ENCODE measurements around the gene ELF3. TPM values are rescaled to one million over a fixed set of nuclear protein-coding genes. Genes with fewer than 3 reads are reported as not detected.
A peak's percentile ranks its signal among the peaks of the same experiment; 100 is the strongest.

The ELF3 gene
- total and polyA plus RNA-seq, 5 donors, result 0.11 to 3.4 (median 0.23) TPM; not detected in 1

DNA sequence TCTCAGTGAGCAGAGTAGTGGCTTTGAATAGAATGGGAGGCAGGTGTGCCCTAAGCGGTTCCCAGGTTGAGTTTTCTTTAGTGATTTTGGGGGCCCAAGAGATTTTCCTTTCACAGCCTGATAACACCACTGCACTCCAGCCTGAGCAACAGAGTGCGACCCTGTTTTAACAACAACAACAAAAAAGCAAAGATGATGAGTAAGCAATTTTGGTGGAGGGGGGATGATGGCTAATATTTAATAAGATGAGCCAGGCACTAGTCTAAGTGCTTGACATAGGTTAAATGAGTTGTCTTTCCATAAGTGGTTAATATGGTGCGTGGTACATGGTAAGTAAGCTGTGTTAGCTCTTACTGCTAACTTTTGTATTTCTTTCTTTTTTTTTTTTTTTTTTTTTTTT, 25.9 kb upstream of the ELF3 start:
- WGBS, result 98% methylated on average over 3 of the region's 3 CpGs
- Histone ChIP-seq H3K4me1 (ENCODE audit: control insufficient read depth, insufficient read depth, low read length) (peaks cover 2% of the 10 kb centered on the region), H3K9me3 (ENCODE audit: control insufficient read depth, low read length) (no peaks in the 10 kb centered on the region), H3K27me3 (ENCODE audit: control insufficient read depth, insufficient read depth) (no peaks in the 10 kb centered on the region), H3K27ac (ENCODE audit: low read length) (peak overlapping the region; percentile 7), H3K4me3 (ENCODE audit: low read length) (no peak overlapping the region)
- DNase-seq (no peak), ATAC-seq (no peak)
- intact Hi-C loops (cut with DNase I), result no loop called here

DNA sequence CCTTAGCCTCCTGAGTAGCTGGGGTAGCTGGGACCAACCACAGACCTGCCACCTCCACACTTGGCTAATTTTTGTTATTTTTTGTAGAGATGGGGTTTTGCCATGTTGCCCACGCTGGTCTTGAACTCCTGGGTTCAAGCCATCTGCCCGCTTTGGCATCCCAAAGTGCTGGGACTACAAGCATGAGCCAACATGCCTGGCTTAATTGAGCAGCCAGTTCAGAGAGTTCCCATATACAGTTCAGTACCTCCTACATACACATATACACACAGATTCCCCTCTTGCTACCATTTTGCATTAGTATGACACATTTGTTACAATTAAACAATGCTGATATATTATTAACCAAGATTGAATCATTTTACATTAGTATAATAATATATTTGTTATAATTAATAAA, 25.0 kb upstream of the ELF3 start:
- intact Hi-C loops (cut with DNase I), result no loop called here
- no peak overlapping the region for H3K27ac ChIP-seq (ENCODE audit: low read length)
- no peak for ATAC-seq
- H3K4me1 ChIP-seq (ENCODE audit: control insufficient read depth, insufficient read depth, low read length), result peaks cover 2% of the 10 kb centered on the region
- WGBS, result 75% methylated on average over 2 of the region's 2 CpGs
- H3K27me3 ChIP-seq (ENCODE audit: control insufficient read depth, insufficient read depth), result no peaks in the 10 kb centered on the region
- no peaks in the 10 kb centered on the region for H3K9me3 ChIP-seq (ENCODE audit: control insufficient read depth, low read length)
- no peak for DNase-seq
- no peak overlapping the region for H3K4me3 ChIP-seq (ENCODE audit: low read length)

DNA sequence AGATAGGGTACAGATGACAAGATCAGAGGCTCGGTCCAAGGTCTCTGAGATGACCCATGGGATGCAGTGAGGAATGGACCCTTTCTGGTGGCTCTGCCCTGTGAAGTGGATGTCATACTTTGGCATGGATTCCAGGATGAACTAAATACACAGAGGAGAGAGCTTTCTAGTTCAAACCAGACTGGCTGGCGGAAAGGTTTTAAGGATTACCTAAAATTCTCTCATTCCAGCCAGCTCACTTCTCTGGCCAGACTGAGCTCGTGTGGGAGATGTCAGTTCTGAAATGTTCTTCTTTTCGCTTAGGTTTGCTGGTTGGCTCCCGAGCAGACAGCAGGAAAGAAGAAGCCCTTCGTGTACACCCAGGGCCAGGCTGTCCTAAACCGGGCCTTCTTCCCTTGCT, 21.8 kb upstream of the ELF3 start:
- Histone ChIP-seq H3K4me1 (ENCODE audit: control insufficient read depth, insufficient read depth, low read length) (peaks cover 2% of the 10 kb centered on the region), H3K27me3 (ENCODE audit: control insufficient read depth, insufficient read depth) (no peaks in the 10 kb centered on the region), H3K9me3 (ENCODE audit: control insufficient read depth, low read length) (no peaks in the 10 kb centered on the region), H3K4me3 (ENCODE audit: low read length) (no peak overlapping the region), H3K27ac (ENCODE audit: low read length) (no peak overlapping the region)
- intact Hi-C loops (cut with DNase I), result no loop called here
- ATAC-seq (no peak), DNase-seq (no peak)
- WGBS, result 75% methylated on average over 7 of the region's 7 CpGs

DNA sequence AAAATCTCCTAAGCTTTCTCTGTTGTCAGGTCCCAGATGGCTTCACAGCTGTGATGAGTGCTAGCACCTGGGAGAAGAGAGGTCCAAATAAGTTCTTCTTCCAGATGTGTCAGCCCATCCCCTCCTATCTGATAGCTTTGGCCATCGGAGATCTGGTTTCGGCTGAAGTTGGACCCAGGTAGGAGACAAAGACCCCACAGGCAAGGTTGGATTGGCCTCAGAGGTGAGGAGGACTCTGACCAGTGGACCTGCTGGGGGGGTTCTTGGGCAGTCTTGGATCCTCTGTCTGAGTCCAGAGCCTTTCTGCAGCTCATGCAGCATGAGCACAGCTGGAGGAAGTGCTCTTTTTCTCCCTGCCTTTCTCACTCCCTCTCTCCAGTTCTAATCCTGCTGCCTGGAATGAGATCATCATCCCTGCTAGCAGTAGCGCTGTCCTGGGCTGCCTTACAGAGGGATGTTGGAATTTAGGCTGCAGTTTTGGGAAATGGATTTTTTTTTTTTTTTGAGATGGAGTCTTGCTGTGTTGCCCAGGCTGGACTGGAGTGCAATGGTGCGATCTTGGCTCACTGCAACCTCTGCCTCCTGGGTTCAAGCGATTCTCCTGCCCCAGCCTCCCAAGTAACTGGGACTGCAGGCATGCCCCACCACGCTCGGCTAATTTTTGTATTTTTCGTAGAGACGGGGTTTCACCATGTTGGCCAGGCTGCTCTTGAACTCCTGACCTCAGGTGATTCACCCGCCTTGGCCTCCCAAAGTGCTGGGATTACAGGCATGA, 20.8 kb upstream of the ELF3 start:
- DNase-seq (no peak), ATAC-seq (peak in 1 of 2 donors; percentile 10)
- no peaks in the 10 kb centered on the region for H3K9me3 ChIP-seq (ENCODE audit: control insufficient read depth, low read length)
- no peak overlapping the region for H3K27ac ChIP-seq (ENCODE audit: low read length)
- H3K27me3 ChIP-seq (ENCODE audit: control insufficient read depth, insufficient read depth), result no peaks in the 10 kb centered on the region
- H3K4me3 ChIP-seq (ENCODE audit: low read length), result no peak overlapping the region
- intact Hi-C loops (cut with DNase I), result no loop called here
- peaks cover 2% of the 10 kb centered on the region for H3K4me1 ChIP-seq (ENCODE audit: control insufficient read depth, insufficient read depth, low read length)
- WGBS, result 94% methylated on average over 10 of the region's 10 CpGs

DNA sequence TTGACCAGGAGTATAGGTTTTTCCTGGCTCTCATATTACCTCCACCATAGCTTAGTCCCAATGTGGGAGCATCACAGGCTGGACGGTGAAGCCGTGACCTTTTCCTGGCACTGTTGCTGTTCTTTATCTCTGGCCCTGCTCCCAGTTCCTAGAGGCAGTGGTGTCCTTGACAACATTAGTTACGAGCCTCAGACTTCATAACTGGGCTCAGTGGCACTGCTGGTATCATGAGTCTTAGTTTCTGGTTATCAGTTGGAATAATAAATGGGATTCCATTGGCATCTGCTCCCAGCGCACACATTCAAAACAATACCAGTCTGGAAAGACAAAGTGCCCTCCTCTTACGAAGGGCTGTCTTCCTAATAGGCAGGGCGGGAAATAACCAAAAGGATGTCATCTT, 20.0 kb upstream of the ELF3 start:
- H3K9me3 ChIP-seq (ENCODE audit: control insufficient read depth, low read length), result no peaks in the 10 kb centered on the region

DNA sequence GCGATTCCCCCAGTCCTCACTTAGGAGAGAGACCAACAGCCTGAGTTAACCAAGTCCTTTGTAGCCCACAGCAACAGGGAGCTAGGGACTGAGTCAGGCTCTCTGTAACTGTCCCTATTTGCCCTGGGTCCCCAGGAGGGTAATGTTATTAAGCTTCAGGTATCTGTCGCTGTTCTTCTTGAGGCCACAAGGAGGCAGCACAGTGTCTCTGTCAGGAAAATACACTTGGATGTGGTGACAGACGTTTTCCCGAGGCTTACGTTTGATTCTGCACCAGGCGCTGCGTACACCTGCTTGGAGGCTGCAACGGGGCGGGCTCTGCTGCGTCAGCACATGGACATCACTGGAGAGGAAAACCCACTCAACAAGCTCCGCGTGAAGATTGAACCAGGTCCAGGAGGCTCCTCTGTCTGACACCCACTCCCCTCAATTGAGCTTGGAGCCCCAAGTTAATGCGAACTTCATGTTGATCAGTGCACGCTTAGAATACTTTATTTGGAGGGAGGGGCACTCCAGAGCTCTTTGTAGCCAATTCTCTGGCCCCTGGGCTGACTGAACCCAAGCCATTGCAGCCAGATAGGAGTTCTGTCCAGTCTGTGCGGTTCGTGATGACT, 10.7 kb upstream of the ELF3 start:
- Histone ChIP-seq H3K4me3 (ENCODE audit: low read length) (no peak overlapping the region), H3K4me1 (ENCODE audit: control insufficient read depth, insufficient read depth, low read length) (no peaks in the 10 kb centered on the region), H3K27ac (ENCODE audit: low read length) (no peak overlapping the region), H3K9me3 (ENCODE audit: control insufficient read depth, low read length) (no peaks in the 10 kb centered on the region), H3K27me3 (ENCODE audit: control insufficient read depth, insufficient read depth) (no peaks in the 10 kb centered on the region)
- WGBS, result 60% methylated on average over 16 of the region's 16 CpGs
- DNase-seq (no peak), ATAC-seq (peak in 1 of 2 donors; percentile 51)
- intact Hi-C loops (cut with DNase I), result no loop called here

More for the DNA sequence above, 20.0 kb upstream of the ELF3 start:
- H3K27ac ChIP-seq (ENCODE audit: low read length), result peak overlapping the region; percentile 7
- DNase-seq (peak in 2 of 3 donors; percentile 64 to 67), ATAC-seq (peak; percentile 86 to 90)
- H3K4me3 ChIP-seq (ENCODE audit: low read length), result no peak overlapping the region
- 40% methylated on average over 6 of the region's 6 CpGs for WGBS
- H3K4me1 ChIP-seq (ENCODE audit: control insufficient read depth, insufficient read depth, low read length), result no peaks in the 10 kb centered on the region
- intact Hi-C loops (cut with DNase I), result no loop called here
- H3K27me3 ChIP-seq (ENCODE audit: control insufficient read depth, insufficient read depth), result no peaks in the 10 kb centered on the region

DNA sequence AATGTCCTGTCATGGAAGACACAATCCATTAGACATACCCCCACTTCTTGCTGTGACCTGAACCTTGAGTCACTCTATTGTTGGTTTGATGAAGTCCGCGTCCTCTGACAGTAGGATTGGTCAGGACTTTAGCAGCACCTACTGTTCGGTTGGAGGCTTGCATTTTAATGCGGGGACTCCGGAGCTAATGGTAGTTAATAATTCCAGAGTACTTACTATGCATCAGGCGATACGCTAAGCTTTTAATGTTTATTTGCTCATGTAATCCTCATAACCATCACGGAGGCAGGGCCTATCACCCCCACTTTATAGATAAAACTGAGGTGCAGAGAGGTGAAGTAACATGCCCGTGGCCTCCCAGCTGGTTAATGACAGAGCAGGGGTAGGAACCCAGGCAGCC, 7.9 kb upstream of the ELF3 start:
- no peak overlapping the region for H3K4me3 ChIP-seq (ENCODE audit: low read length)
- H3K4me1 ChIP-seq (ENCODE audit: control insufficient read depth, insufficient read depth, low read length), result no peaks in the 10 kb centered on the region
- no peaks in the 10 kb centered on the region for H3K9me3 ChIP-seq (ENCODE audit: control insufficient read depth, low read length)
- no peak for ATAC-seq
- intact Hi-C loops (cut with DNase I), result no loop called here
- H3K27ac ChIP-seq (ENCODE audit: low read length), result no peak overlapping the region
- WGBS, result 88% methylated on average over 9 of the region's 9 CpGs
- H3K27me3 ChIP-seq (ENCODE audit: control insufficient read depth, insufficient read depth), result no peaks in the 10 kb centered on the region
- DNase-seq, result no peak

DNA sequence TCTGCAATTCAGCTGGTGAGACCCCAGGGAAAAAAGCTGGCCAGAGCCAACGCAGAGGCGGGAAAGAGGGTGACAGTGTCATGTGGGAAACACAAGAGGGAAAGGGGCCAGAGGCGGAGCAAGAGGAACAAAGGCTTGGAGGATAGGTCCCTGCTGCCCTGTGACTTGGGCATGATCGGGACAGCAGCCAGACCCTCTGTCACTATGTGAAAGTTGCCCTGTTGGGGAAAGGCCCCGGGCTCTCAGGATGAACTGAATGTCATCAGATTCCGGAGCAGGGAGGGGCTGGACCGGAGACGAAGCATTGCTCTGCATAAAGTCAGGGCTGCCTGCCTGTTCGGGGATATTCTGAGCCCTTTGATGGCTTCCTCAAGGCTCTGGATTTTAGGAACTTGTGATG, 5.7 kb upstream of the ELF3 start:
- H3K4me1 ChIP-seq (ENCODE audit: control insufficient read depth, insufficient read depth, low read length), result no peaks in the 10 kb centered on the region
- 78% methylated on average over 9 of the region's 9 CpGs for WGBS
- DNase-seq, result no peak
- no peaks in the 10 kb centered on the region for H3K9me3 ChIP-seq (ENCODE audit: control insufficient read depth, low read length)
- intact Hi-C loops (cut with DNase I), result loop anchor here (5.0 kb wide), 3 partner anchors 113 to 133 kb away; partner anchors contain the start of gene GPR37L1 (in 1 of the 4)
- H3K27ac ChIP-seq (ENCODE audit: low read length), result no peak overlapping the region
- ATAC-seq, result no peak
- H3K27me3 ChIP-seq (ENCODE audit: control insufficient read depth, insufficient read depth), result no peaks in the 10 kb centered on the region
- H3K4me3 ChIP-seq (ENCODE audit: low read length), result no peak overlapping the region

DNA sequence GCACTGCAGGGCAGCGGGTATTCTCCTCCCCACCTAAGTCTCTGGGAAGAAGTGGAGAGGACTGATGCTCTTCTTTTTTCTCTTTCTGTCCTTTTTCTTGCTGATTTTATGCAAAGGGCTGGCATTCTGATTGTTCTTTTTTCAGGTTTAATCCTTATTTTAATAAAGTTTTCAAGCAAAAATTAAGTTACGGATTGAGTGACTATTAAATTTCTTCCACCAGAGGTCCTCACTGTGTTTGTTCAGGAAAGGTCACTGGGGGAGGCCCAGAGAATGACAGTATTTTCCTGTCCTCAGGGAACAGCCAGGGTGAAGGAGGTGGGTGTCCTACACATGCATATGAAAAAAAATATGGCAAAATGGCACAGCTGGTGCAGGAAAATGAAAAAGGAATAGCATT, 4.4 kb upstream of the ELF3 start:
- 78% methylated on average over 2 of the region's 2 CpGs for WGBS
- intact Hi-C loops (cut with DNase I), result loop anchor here (5.0 kb wide), 3 partner anchors 111 to 131 kb away; partner anchors contain the start of gene GPR37L1 (in 1 of the 4)
- Histone ChIP-seq H3K4me1 (ENCODE audit: control insufficient read depth, insufficient read depth, low read length) (no peaks in the 10 kb centered on the region), H3K27ac (ENCODE audit: low read length) (no peak overlapping the region), H3K9me3 (ENCODE audit: control insufficient read depth, low read length) (no peaks in the 10 kb centered on the region), H3K27me3 (ENCODE audit: control insufficient read depth, insufficient read depth) (no peaks in the 10 kb centered on the region), H3K4me3 (ENCODE audit: low read length) (no peak overlapping the region)
- no peak for ATAC-seq
- DNase-seq, result no peak

DNA sequence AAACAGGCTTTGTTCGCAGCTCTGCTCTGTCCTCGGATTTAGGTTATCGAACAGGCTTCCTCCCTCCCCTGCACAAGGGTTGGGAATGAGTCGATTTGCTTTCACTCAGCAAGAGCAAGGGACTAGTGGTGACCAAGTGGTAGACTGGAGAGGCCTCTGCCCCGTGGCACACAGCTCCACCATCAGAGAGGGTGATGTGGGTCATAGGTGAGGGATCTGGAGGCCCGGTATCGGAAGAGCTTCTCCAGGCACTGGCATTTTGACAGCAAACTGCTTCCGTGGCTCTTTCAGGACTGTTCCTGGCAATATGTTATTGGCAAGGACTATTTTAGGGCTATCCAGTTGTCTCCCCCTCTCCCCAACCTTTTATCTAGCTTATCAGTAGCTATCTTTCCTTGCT, 3.1 kb upstream of the ELF3 start:
- ATAC-seq (no peak), DNase-seq (no peak)
- intact Hi-C loops (cut with DNase I), result loop anchor here (5.0 kb wide), 3 partner anchors 110 to 130 kb away; partner anchors contain the start of gene GPR37L1 (in 1 of the 4)
- H3K9me3 ChIP-seq (ENCODE audit: control insufficient read depth, low read length), result no peaks in the 10 kb centered on the region
- H3K4me3 ChIP-seq (ENCODE audit: low read length), result no peak overlapping the region
- WGBS, result 44% methylated on average over 8 of the region's 8 CpGs
- H3K27me3 ChIP-seq (ENCODE audit: control insufficient read depth, insufficient read depth), result no peaks in the 10 kb centered on the region
- H3K4me1 ChIP-seq (ENCODE audit: control insufficient read depth, insufficient read depth, low read length), result no peaks in the 10 kb centered on the region
- H3K27ac ChIP-seq (ENCODE audit: low read length), result no peak overlapping the region

DNA sequence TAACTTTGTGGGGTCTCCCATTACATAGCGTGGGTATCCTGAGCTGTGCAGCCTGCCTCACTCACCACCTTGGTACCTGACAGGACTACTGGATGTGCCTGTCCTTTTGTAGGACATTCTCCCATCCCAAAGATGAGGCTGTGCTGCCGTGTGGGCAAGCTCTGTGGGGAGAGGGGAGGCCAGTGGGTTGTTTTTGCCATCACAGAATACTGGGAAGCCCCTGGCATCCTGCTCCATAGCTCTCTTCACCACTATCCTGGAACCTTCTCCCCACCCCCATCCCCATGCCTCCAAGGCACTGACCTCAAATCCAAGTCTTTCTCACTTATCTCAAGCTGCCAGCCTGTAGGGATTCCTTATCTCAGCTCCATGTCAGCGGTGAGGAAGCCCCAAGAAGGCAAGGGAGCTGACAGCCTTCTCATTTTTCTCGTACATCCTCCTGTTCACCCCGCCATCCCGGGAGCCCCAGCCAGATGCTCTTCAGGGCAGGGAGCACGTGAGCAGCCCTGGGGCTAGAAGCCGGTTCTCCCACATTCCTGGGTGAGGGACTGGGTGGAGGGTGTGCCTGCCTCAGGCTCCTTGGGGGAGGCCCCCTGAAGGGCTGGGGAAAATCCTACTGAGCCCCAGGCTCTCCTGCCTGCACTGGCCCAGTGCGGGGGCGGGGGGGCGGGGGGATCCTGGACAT, 2.4 kb upstream of the ELF3 start:
- DNase-seq, result no peak
- ATAC-seq, result peak in 1 of 2 donors; percentile 28
- no peak overlapping the region for H3K27ac ChIP-seq (ENCODE audit: low read length)
- H3K4me1 ChIP-seq (ENCODE audit: control insufficient read depth, insufficient read depth, low read length), result no peaks in the 10 kb centered on the region
- H3K27me3 ChIP-seq (ENCODE audit: control insufficient read depth, insufficient read depth), result no peaks in the 10 kb centered on the region
- intact Hi-C loops (cut with DNase I), result loop anchor here (5.0 kb wide), 3 partner anchors 109 to 129 kb away; partner anchors contain the start of gene GPR37L1 (in 1 of the 4)
- 54% methylated on average over 11 of the region's 11 CpGs for WGBS
- no peaks in the 10 kb centered on the region for H3K9me3 ChIP-seq (ENCODE audit: control insufficient read depth, low read length)
- H3K4me3 ChIP-seq (ENCODE audit: low read length), result no peak overlapping the region
